Activated CD8-positive, alpha-beta T cell treated with anti-CD3 and anti-CD28 coated beads, Interleukin-2, amount 10 ng/mL, durations not matched to agents 7 days and 5 days (primary cell): ENCODE results near the gene ADH6. TPM values are rescaled to one million over a fixed set of nuclear protein-coding genes. Genes with fewer than 3 reads are reported as not detected.
"Not testable (repeated sequence)": the region's sequence is repeated elsewhere in the genome, so short reads cannot be mapped to it uniquely, and the experiment has no call there.

ENCODE experiments used
- ATAC-seq: fragments of 150-1000 bp; cut with Tn5 transposase; one replicate; pipeline ENCODE4 v1.10.0; 2021; ENCODE audit warnings: moderate library complexity
- CTCF ChIA-PET: fragments of 350-600 bp; sonication (Branson Sonifier 250); formaldehyde crosslinking; loops from one replicate; lab custom pipeline; 2021; ENCODE audit warnings: antibody characterized with exemption; lab: Charles Lee
- POLR2A ChIA-PET: fragments of 350-600 bp; sonication (Branson Sonifier 250); formaldehyde crosslinking; loops from one replicate; lab custom pipeline; 2021; ENCODE audit warnings: antibody characterized with exemption; lab: Charles Lee
- DNase-seq: peaks from one replicate; pipeline ENCODE4 v3.0.0-alpha.2; 2020
- H3K27ac Mint-ChIP-seq: one replicate; pipeline ENCODE4 v1.8.0; 2021; ENCODE audit warnings: mild to moderate bottlenecking, mixed read lengths
- H3K27me3 Mint-ChIP-seq: one replicate; pipeline ENCODE4 v1.8.0; 2021; ENCODE audit warnings: low read depth, mixed read lengths
- H3K36me3 Mint-ChIP-seq: one replicate; pipeline ENCODE4 v1.8.0; 2021; ENCODE audit warnings: low read depth, mixed read lengths
- H3K4me1 Mint-ChIP-seq: one replicate; pipeline ENCODE4 v1.8.0; 2021; ENCODE audit warnings: low read depth, mixed read lengths
- H3K4me3 Mint-ChIP-seq: one replicate; pipeline ENCODE4 v1.8.0; 2021; ENCODE audit warnings: mild to moderate bottlenecking, mixed read lengths
- H3K9me3 Mint-ChIP-seq: one replicate; pipeline ENCODE4 v1.8.0; 2022; ENCODE audit warnings: mixed read lengths; ENCODE audit not compliant: insufficient read depth
- total RNA-seq, 2 experiments: library from RNA; stranded (reverse); gene quantifications; one replicate each; pipeline ENCODE4 v1.2.3, GENCODE V29; 2021

The ADH6 gene
- total RNA-seq, 2 experiments from 2014 or later: not detected

- no peaks in the 10 kb centered on the region for H3K9me3 Mint-ChIP-seq
- H3K36me3 Mint-ChIP-seq: no peaks in the 10 kb centered on the region
- no peak overlapping the region for H3K27ac Mint-ChIP-seq
- no peak for DNase-seq
- ATAC-seq: no peak
- ChIA-PET CTCF (no interaction called here), POLR2A (no interaction called here)
- H3K27me3 Mint-ChIP-seq: no peaks in the 10 kb centered on the region
- H3K4me1 Mint-ChIP-seq: no peaks in the 10 kb centered on the region
- H3K4me3 Mint-ChIP-seq: no peak overlapping the region
Observed at GRCh38 chr4:99209671-99210070, 9.4 kb downstream of the ADH6 start.

- H3K36me3 Mint-ChIP-seq: no peaks in the 10 kb centered on the region
- no peak overlapping the region for H3K27ac Mint-ChIP-seq
- no peak overlapping the region for H3K4me3 Mint-ChIP-seq
- POLR2A ChIA-PET: no interaction called here
- H3K27me3 Mint-ChIP-seq: no peaks in the 10 kb centered on the region
- H3K9me3 Mint-ChIP-seq: no peaks in the 10 kb centered on the region
- ATAC-seq (no peak), DNase-seq (no peak)
- H3K4me1 Mint-ChIP-seq: no peaks in the 10 kb centered on the region
- CTCF ChIA-PET: no interaction called here
Observed at GRCh38 chr4:99208719-99209075, 10.3 kb downstream of the ADH6 start.

GRCh38 chr4:99207911-99208718 lies 10.9 kb downstream of the ADH6 start:
- ATAC-seq (no peak), DNase-seq (no peak)
- ChIA-PET POLR2A (no interaction called here), CTCF (no interaction called here)
- Mint-ChIP-seq H3K36me3 (no peaks in the 10 kb centered on the region), H3K4me1 (no peaks in the 10 kb centered on the region), H3K4me3 (no peak overlapping the region), H3K27me3 (no peaks in the 10 kb centered on the region), H3K27ac (no peak overlapping the region), H3K9me3 (no peaks in the 10 kb centered on the region)

- CTCF ChIA-PET: no interaction called here
- no peak for DNase-seq
- no peak for ATAC-seq
- POLR2A ChIA-PET: no interaction called here
- Mint-ChIP-seq H3K36me3 (no peaks in the 10 kb centered on the region), H3K27me3 (no peaks in the 10 kb centered on the region), H3K27ac (no peak overlapping the region), H3K4me3 (no peak overlapping the region), H3K9me3 (no peaks in the 10 kb centered on the region), H3K4me1 (no peaks in the 10 kb centered on the region)
Observed at GRCh38 chr4:99207069-99207743, 11.8 kb downstream of the ADH6 start.

- ChIA-PET CTCF (no interaction called here), POLR2A (no interaction called here)
- no peak for DNase-seq
- no peak for ATAC-seq
- no peaks in the 10 kb centered on the region for H3K36me3 Mint-ChIP-seq
- no peak overlapping the region for H3K27ac Mint-ChIP-seq
- no peaks in the 10 kb centered on the region for H3K27me3 Mint-ChIP-seq
- H3K4me3 Mint-ChIP-seq: no peak overlapping the region
- no peaks in the 10 kb centered on the region for H3K4me1 Mint-ChIP-seq
- H3K9me3 Mint-ChIP-seq: no peaks in the 10 kb centered on the region
Observed at GRCh38 chr4:99205153-99205979, 13.7 kb downstream of the ADH6 start.

- H3K4me1 Mint-ChIP-seq: no peaks in the 10 kb centered on the region
- no peak for ATAC-seq
- H3K9me3 Mint-ChIP-seq: no peaks in the 10 kb centered on the region
- H3K27ac Mint-ChIP-seq: no peak overlapping the region
- CTCF ChIA-PET: no interaction called here
- H3K4me3 Mint-ChIP-seq: no peak overlapping the region
- POLR2A ChIA-PET: no interaction called here
- H3K27me3 Mint-ChIP-seq: no peaks in the 10 kb centered on the region
- no peaks in the 10 kb centered on the region for H3K36me3 Mint-ChIP-seq
- no peak for DNase-seq
Observed at GRCh38 chr4:99202536-99202935, 16.5 kb downstream of the ADH6 start.

GRCh38 chr4:99202094-99202493 lies 17.0 kb downstream of the ADH6 start:
- ChIA-PET CTCF (no interaction called here), POLR2A (no interaction called here)
- ATAC-seq (no peak), DNase-seq (no peak)
- H3K4me1 Mint-ChIP-seq: no peaks in the 10 kb centered on the region
- no peaks in the 10 kb centered on the region for H3K27me3 Mint-ChIP-seq
- no peaks in the 10 kb centered on the region for H3K36me3 Mint-ChIP-seq
- no peak overlapping the region for H3K27ac Mint-ChIP-seq
- no peak overlapping the region for H3K4me3 Mint-ChIP-seq
- no peaks in the 10 kb centered on the region for H3K9me3 Mint-ChIP-seq

GRCh38 chr4:99201690-99202089 lies 17.4 kb downstream of the ADH6 start:
- no peak for ATAC-seq
- Mint-ChIP-seq H3K4me1 (no peaks in the 10 kb centered on the region), H3K27me3 (no peaks in the 10 kb centered on the region), H3K4me3 (no peak overlapping the region), H3K27ac (no peak overlapping the region), H3K36me3 (no peaks in the 10 kb centered on the region), H3K9me3 (no peaks in the 10 kb centered on the region)
- ChIA-PET POLR2A (no interaction called here), CTCF (no interaction called here)
- DNase-seq: no peak

GRCh38 chr4:99200138-99200537 lies 18.9 kb downstream of the ADH6 start:
- H3K36me3 Mint-ChIP-seq: no peaks in the 10 kb centered on the region
- CTCF ChIA-PET: no interaction called here
- H3K4me1 Mint-ChIP-seq: no peaks in the 10 kb centered on the region
- no peak overlapping the region for H3K4me3 Mint-ChIP-seq
- no peaks in the 10 kb centered on the region for H3K9me3 Mint-ChIP-seq
- POLR2A ChIA-PET: no interaction called here
- H3K27me3 Mint-ChIP-seq: no peaks in the 10 kb centered on the region
- no peak overlapping the region for H3K27ac Mint-ChIP-seq
- DNase-seq (no peak), ATAC-seq (no peak)

- POLR2A ChIA-PET: no interaction called here
- Mint-ChIP-seq H3K4me1 (no peaks in the 10 kb centered on the region), H3K4me3 (no peak overlapping the region), H3K36me3 (no peaks in the 10 kb centered on the region), H3K27ac (no peak overlapping the region), H3K27me3 (no peaks in the 10 kb centered on the region), H3K9me3 (peaks cover 9% of the 10 kb centered on the region)
- DNase-seq (no peak), ATAC-seq (no peak)
- CTCF ChIA-PET: no interaction called here
Observed at GRCh38 chr4:99190336-99190735, 28.7 kb downstream of the ADH6 start.

- DNase-seq, POLR2A ChIA-PET, ATAC-seq, H3K27me3 Mint-ChIP-seq, H3K4me1 Mint-ChIP-seq, CTCF ChIA-PET, H3K27ac Mint-ChIP-seq, H3K4me3 Mint-ChIP-seq, H3K36me3 Mint-ChIP-seq, H3K9me3 Mint-ChIP-seq: not testable (repeated sequence)
Observed at GRCh38 chr4:99189900-99190299, 29.1 kb downstream of the ADH6 start.

GRCh38 chr4:99186029-99186428 lies 33.0 kb downstream of the ADH6 start:
- DNase-seq: no peak
- no peaks in the 10 kb centered on the region for H3K27me3 Mint-ChIP-seq
- ATAC-seq: no peak
- no peak overlapping the region for H3K4me3 Mint-ChIP-seq
- POLR2A ChIA-PET: no interaction called here
- no peak overlapping the region for H3K27ac Mint-ChIP-seq
- no peaks in the 10 kb centered on the region for H3K36me3 Mint-ChIP-seq
- no peaks in the 10 kb centered on the region for H3K4me1 Mint-ChIP-seq
- peaks cover 9% of the 10 kb centered on the region for H3K9me3 Mint-ChIP-seq
- CTCF ChIA-PET: no interaction called here
